Muscle layer of colon (tissue), 2 donors: ENCODE results near the gene LRRC32.
A peak's percentile ranks its signal among the peaks of the same experiment; 100 is the strongest.
"Not testable (repeated sequence)": the region's sequence is repeated elsewhere in the genome, so short reads cannot be mapped to it uniquely, and the experiment has no call there.

Experiments
- H3K27ac ChIP-seq: one replicate; pipeline ENCODE4 v1.7.0; 2013; ENCODE audit warnings: low read depth, mild to moderate bottlenecking, low read length, moderate library complexity
- H3K27me3 ChIP-seq, 2 donors: one replicate each; pipeline ENCODE4 v1.7.0; 2013; ENCODE audit warnings: low read length in 2 of 2, mild to moderate bottlenecking in 2 of 2; ENCODE audit not compliant: insufficient read depth in 2 of 2, control insufficient read depth in 1 of 2
- H3K36me3 ChIP-seq: one replicate; pipeline ENCODE4 v1.7.0; 2013; ENCODE audit warnings: mild to moderate bottlenecking, low read length; ENCODE audit not compliant: insufficient read depth
- H3K4me1 ChIP-seq: one replicate; pipeline ENCODE4 v1.7.0; 2013; ENCODE audit warnings: mild to moderate bottlenecking, low read length; ENCODE audit not compliant: insufficient read depth
- H3K4me3 ChIP-seq, 2 donors: one replicate each; pipeline ENCODE4 v1.7.0; 2013; ENCODE audit warnings: low read length in 2 of 2, low read depth in 1 of 2, mild to moderate bottlenecking in 1 of 2, moderate library complexity in 1 of 2
- H3K9ac ChIP-seq: one replicate; pipeline ENCODE4 v1.7.0; 2013; ENCODE audit warnings: low read length
- H3K9me3 ChIP-seq: one replicate; pipeline ENCODE4 v1.7.0; 2013; ENCODE audit warnings: mild to moderate bottlenecking, low read length
- donor health status: abdominal sarcoma.
- donor health status: Adenocarcinoma of cecum.

LRRC32 gene

GRCh38 chr11:76610371-76610770 lies 60.2 kb downstream of the LRRC32 start:
- Histone ChIP-seq H3K36me3 (no peaks in the 10 kb centered on the region), H3K27ac (peak overlapping the region; percentile 52), H3K27me3 (no peaks in the 10 kb centered on the region), H3K9me3 (no peaks in the 10 kb centered on the region), H3K4me3 (no peak overlapping the region), H3K9ac (no peak overlapping the region), H3K4me1 (peaks cover 31% of the 10 kb centered on the region)

GRCh38 chr11:76609736-76610370 lies 60.7 kb downstream of the LRRC32 start:
- H3K4me1 ChIP-seq: peaks cover 36% of the 10 kb centered on the region
- H3K4me3 ChIP-seq: no peak overlapping the region
- no peak overlapping the region for H3K9ac ChIP-seq
- no peaks in the 10 kb centered on the region for H3K27me3 ChIP-seq
- H3K27ac ChIP-seq: peak overlapping the region; percentile 52
- H3K36me3 ChIP-seq: no peaks in the 10 kb centered on the region
- H3K9me3 ChIP-seq: no peaks in the 10 kb centered on the region

- H3K4me3 ChIP-seq: not testable (repeated sequence)
Observed at GRCh38 chr11:76608879-76609460, 61.6 kb downstream of the LRRC32 start.

GRCh38 chr11:76608228-76608627 lies 62.3 kb downstream of the LRRC32 start:
- not testable (repeated sequence) for H3K27me3 ChIP-seq, H3K27ac ChIP-seq, H3K36me3 ChIP-seq, H3K9ac ChIP-seq, H3K4me3 ChIP-seq, H3K9me3 ChIP-seq
- peaks cover 53% of the 10 kb centered on the region for H3K4me1 ChIP-seq

More at GRCh38 chr11:76608879-76609460, 61.6 kb downstream of the LRRC32 start:
- H3K27me3 ChIP-seq, H3K9me3 ChIP-seq, H3K36me3 ChIP-seq, H3K27ac ChIP-seq, H3K9ac ChIP-seq: not testable (repeated sequence)
- peaks cover 45% of the 10 kb centered on the region for H3K4me1 ChIP-seq
